IPS-15b (cell line): ENCODE measurements around the gene QRICH2.

ENCODE experiments used
- H3K27me3 ChIP-seq: one replicate; pipeline ENCODE4 v1.6.1; 2013; ENCODE audit warnings: low read length; ENCODE audit not compliant: control insufficient read depth, insufficient read depth
- H3K36me3 ChIP-seq: one replicate; pipeline ENCODE4 v1.6.1; 2013; ENCODE audit warnings: low read length; ENCODE audit not compliant: control insufficient read depth, insufficient read depth
- H3K4me1 ChIP-seq: one replicate; pipeline ENCODE4 v1.6.1; 2013; ENCODE audit warnings: mild to moderate bottlenecking, low read length; ENCODE audit not compliant: control insufficient read depth, insufficient read depth
- H3K4me3 ChIP-seq: one replicate; pipeline ENCODE4 v1.5.1; 2013; ENCODE audit warnings: low read depth, low read length
- H3K9ac ChIP-seq: one replicate; pipeline ENCODE4 v1.6.1; 2013; ENCODE audit warnings: low read depth, mild to moderate bottlenecking, low read length
- H3K9me3 ChIP-seq: one replicate; pipeline ENCODE4 v1.6.1; 2013; ENCODE audit warnings: mild to moderate bottlenecking, low read length; ENCODE audit not compliant: control insufficient read depth, insufficient read depth

QRICH2 gene

GRCh38 chr17:76267051-76267576 is 41.0 kb downstream of the QRICH2 start:
- peaks cover 22% of the 10 kb centered on the region for H3K4me1 ChIP-seq
- H3K9me3 ChIP-seq = no peaks in the 10 kb centered on the region
- peaks cover 6% of the 10 kb centered on the region for H3K36me3 ChIP-seq
- peak overlapping the region; percentile 61 for H3K4me3 ChIP-seq
- no peak overlapping the region for H3K9ac ChIP-seq
- no peaks in the 10 kb centered on the region for H3K27me3 ChIP-seq

GRCh38 chr17:76266244-76266938 is 41.7 kb downstream of the QRICH2 start:
- Histone ChIP-seq H3K9ac (no peak overlapping the region), H3K9me3 (no peaks in the 10 kb centered on the region), H3K36me3 (peaks cover 6% of the 10 kb centered on the region), H3K27me3 (no peaks in the 10 kb centered on the region), H3K4me3 (peak overlapping the region; percentile 61), H3K4me1 (peaks cover 22% of the 10 kb centered on the region)

- H3K4me1 ChIP-seq = peaks cover 22% of the 10 kb centered on the region
- no peaks in the 10 kb centered on the region for H3K9me3 ChIP-seq
- peaks cover 6% of the 10 kb centered on the region for H3K36me3 ChIP-seq
- H3K27me3 ChIP-seq = no peaks in the 10 kb centered on the region
- H3K4me3 ChIP-seq = peak overlapping the region; percentile 61
- no peak overlapping the region for H3K9ac ChIP-seq
Measured at GRCh38 chr17:76265624-76266243, 42.3 kb downstream of the QRICH2 start.

GRCh38 chr17:76264755-76265623 is 43.1 kb downstream of the QRICH2 start, which contains the start of gene UBALD2:
TSS of gene UBALD2 (plus strand) at chr17:76265348. CDS start at chr17:76265506, 158 bp downstream.
- peaks cover 22% of the 10 kb centered on the region for H3K4me1 ChIP-seq
- H3K4me3 ChIP-seq = peak within 1 kb of the TSS; percentile 61
- H3K9ac ChIP-seq = no peak within 1 kb of the TSS
- no peaks in the 10 kb centered on the region for H3K27me3 ChIP-seq
- H3K36me3 ChIP-seq = peaks cover 6% of the 10 kb centered on the region
- H3K9me3 ChIP-seq = no peaks in the 10 kb centered on the region

GRCh38 chr17:76264425-76264754 is 43.7 kb downstream of the QRICH2 start:
- Histone ChIP-seq H3K36me3 (peaks cover 6% of the 10 kb centered on the region), H3K4me3 (no peak overlapping the region), H3K27me3 (no peaks in the 10 kb centered on the region), H3K4me1 (peaks cover 20% of the 10 kb centered on the region), H3K9me3 (no peaks in the 10 kb centered on the region), H3K9ac (no peak overlapping the region)

- Histone ChIP-seq H3K27me3 (no peaks in the 10 kb centered on the region), H3K9me3 (no peaks in the 10 kb centered on the region), H3K36me3 (peaks cover 6% of the 10 kb centered on the region), H3K4me1 (peaks cover 16% of the 10 kb centered on the region), H3K4me3 (no peak overlapping the region), H3K9ac (no peak overlapping the region)
Measured at GRCh38 chr17:76263896-76264295, 44.2 kb downstream of the QRICH2 start.

- no peak overlapping the region for H3K4me3 ChIP-seq
- H3K9me3 ChIP-seq = no peaks in the 10 kb centered on the region
- H3K9ac ChIP-seq = no peak overlapping the region
- peaks cover 6% of the 10 kb centered on the region for H3K36me3 ChIP-seq
- H3K4me1 ChIP-seq = peaks cover 13% of the 10 kb centered on the region
- H3K27me3 ChIP-seq = no peaks in the 10 kb centered on the region
Measured at GRCh38 chr17:76262732-76263344, 45.2 kb downstream of the QRICH2 start.

- H3K9ac ChIP-seq = no peak overlapping the region
- H3K9me3 ChIP-seq = no peaks in the 10 kb centered on the region
- no peak overlapping the region for H3K4me3 ChIP-seq
- peaks cover 5% of the 10 kb centered on the region for H3K4me1 ChIP-seq
- no peaks in the 10 kb centered on the region for H3K27me3 ChIP-seq
- H3K36me3 ChIP-seq = peaks cover under 1% of the 10 kb centered on the region
Measured at GRCh38 chr17:76261421-76262215, 46.5 kb downstream of the QRICH2 start.

- H3K36me3 ChIP-seq = no peaks in the 10 kb centered on the region
- H3K4me1 ChIP-seq = peaks cover 4% of the 10 kb centered on the region
- peak overlapping the region; percentile 3 for H3K9ac ChIP-seq
- H3K9me3 ChIP-seq = no peaks in the 10 kb centered on the region
- no peaks in the 10 kb centered on the region for H3K27me3 ChIP-seq
- H3K4me3 ChIP-seq = no peak overlapping the region
Measured at GRCh38 chr17:76260669-76261068, 47.4 kb downstream of the QRICH2 start.

- Histone ChIP-seq H3K4me1 (peaks cover 4% of the 10 kb centered on the region), H3K27me3 (no peaks in the 10 kb centered on the region), H3K9me3 (no peaks in the 10 kb centered on the region), H3K9ac (no peak overlapping the region), H3K4me3 (no peak overlapping the region), H3K36me3 (no peaks in the 10 kb centered on the region)
Measured at GRCh38 chr17:76260220-76260619, 47.9 kb downstream of the QRICH2 start.
